HFFc6 (cell line): Measurements from ENCODE around the gene MYH10. TPM values are rescaled to one million over a fixed set of nuclear protein-coding genes. Genes with fewer than 3 reads are reported as not detected.

ENCODE experiments used
- DNase-seq: peaks from one replicate; pipeline ENCODE4 v3.0.0-alpha.2; 2018
- H3K27ac Mint-ChIP-seq: 2 replicates; pipeline ENCODE4 v1.8.0; 2020; ENCODE audit warnings: mild to moderate bottlenecking, mixed read lengths
- H3K27me3 Mint-ChIP-seq: 2 replicates; pipeline ENCODE4 v1.8.0; 2021; ENCODE audit warnings: mild to moderate bottlenecking, moderate library complexity, mixed read lengths; ENCODE audit not compliant: insufficient read depth
- H3K36me3 Mint-ChIP-seq: 2 replicates; pipeline ENCODE4 v1.8.0; 2021; ENCODE audit warnings: low read depth, mixed read lengths
- H3K4me1 Mint-ChIP-seq: 2 replicates; pipeline ENCODE4 v1.8.0; 2020; ENCODE audit warnings: low read depth, mixed read lengths
- H3K4me3 Mint-ChIP-seq: 2 replicates; pipeline ENCODE4 v1.8.0; 2020; ENCODE audit warnings: mild to moderate bottlenecking, moderate library complexity, mixed read lengths
- H3K9me3 Mint-ChIP-seq: 2 replicates; pipeline ENCODE4 v1.8.0; 2020; ENCODE audit warnings: mild to moderate bottlenecking, mixed read lengths
- total RNA-seq, 6 experiments: library from RNA; stranded (reverse); fragmentation: NEBNext Ultra II Directional; extraction: Animal tissue kit (Norgen Biotek cat#: 25700); gene quantifications; 2 replicates in 1 of 6; 3 replicates in 5 of 6; pipeline ENCODE4 v1.2.3, GENCODE V29; 2021
- TF ChIP-seq, protein P1 (sequence below): fragments of 200-600 bp; sonication (generic); IDR thresholded peaks from 2 replicates; pipeline ENCODE4 v1.5.0; 2021; ENCODE audit warnings: antibody characterized with exemption, mild to moderate bottlenecking

The MYH10 gene
- total RNA-seq, 6 experiments from 2014 or later, result 54.0 to 63.3 (median 58.3) TPM

GRCh38 chr17:8558144-8558543 is 72.4 kb downstream of the MYH10 start:
- Mint-ChIP-seq H3K4me3 (no peak overlapping the region), H3K27ac (no peak overlapping the region), H3K9me3 (no peaks in the 10 kb centered on the region), H3K36me3 (peaks cover 14% of the 10 kb centered on the region), H3K4me1 (peaks cover 44% of the 10 kb centered on the region), H3K27me3 (no peaks in the 10 kb centered on the region; the same call in 1 of the 2 replicates)
- no peak for DNase-seq
- TF ChIP-seq, protein P1, sequence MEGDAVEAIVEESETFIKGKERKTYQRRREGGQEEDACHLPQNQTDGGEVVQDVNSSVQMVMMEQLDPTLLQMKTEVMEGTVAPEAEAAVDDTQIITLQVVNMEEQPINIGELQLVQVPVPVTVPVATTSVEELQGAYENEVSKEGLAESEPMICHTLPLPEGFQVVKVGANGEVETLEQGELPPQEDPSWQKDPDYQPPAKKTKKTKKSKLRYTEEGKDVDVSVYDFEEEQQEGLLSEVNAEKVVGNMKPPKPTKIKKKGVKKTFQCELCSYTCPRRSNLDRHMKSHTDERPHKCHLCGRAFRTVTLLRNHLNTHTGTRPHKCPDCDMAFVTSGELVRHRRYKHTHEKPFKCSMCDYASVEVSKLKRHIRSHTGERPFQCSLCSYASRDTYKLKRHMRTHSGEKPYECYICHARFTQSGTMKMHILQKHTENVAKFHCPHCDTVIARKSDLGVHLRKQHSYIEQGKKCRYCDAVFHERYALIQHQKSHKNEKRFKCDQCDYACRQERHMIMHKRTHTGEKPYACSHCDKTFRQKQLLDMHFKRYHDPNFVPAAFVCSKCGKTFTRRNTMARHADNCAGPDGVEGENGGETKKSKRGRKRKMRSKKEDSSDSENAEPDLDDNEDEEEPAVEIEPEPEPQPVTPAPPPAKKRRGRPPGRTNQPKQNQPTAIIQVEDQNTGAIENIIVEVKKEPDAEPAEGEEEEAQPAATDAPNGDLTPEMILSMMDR, result no peak

DNA sequence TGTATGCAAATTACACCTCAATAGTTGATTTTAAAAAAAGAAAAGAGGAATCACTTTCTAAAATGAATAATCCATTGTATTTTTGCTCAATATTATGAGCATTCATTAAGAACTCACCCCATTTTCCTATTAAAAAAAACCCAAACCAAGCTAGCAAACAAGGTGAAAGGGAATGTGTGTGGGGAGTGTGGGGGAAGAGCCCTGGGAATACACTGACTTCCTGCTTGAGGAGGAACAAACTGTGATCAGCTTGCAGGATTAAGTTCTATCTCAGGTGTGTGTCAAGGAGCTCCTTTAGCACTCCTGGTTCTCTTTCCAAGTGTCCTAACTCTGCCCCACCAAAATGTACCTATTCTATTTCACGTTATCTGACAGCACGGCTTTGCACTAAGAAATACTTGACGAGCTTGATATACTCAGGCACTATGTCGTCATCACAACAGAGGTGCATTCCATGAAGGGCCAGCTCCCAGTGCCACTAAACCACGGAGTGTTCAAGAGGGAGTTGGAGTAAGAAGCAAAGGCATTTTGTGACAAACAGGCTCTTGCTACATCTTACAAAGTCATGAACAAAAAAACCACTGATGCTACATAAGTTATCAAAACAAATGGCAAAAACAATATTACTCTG is 73.2 kb downstream of the MYH10 start:
- Mint-ChIP-seq H3K9me3 (no peaks in the 10 kb centered on the region), H3K4me3 (no peak overlapping the region), H3K4me1 (peaks cover 48% of the 10 kb centered on the region), H3K27me3 (no peaks in the 10 kb centered on the region; the same call in 1 of the 2 replicates), H3K27ac (no peak overlapping the region; the same call in 1 of the 2 replicates), H3K36me3 (peaks cover 19% of the 10 kb centered on the region)
- no peak for DNase-seq
- TF ChIP-seq, protein P1, result no peak

- H3K4me3 Mint-ChIP-seq, result no peak overlapping the region
Observed at GRCh38 chr17:8556074-8556473, 74.5 kb downstream of the MYH10 start.

GRCh38 chr17:8555062-8555461 is 75.5 kb downstream of the MYH10 start:
- peaks cover 15% of the 10 kb centered on the region for H3K36me3 Mint-ChIP-seq
- DNase-seq, result no peak
- no peak overlapping the region for H3K27ac Mint-ChIP-seq
- TF ChIP-seq, protein P1, result no peak
- no peak overlapping the region for H3K4me3 Mint-ChIP-seq
- no peaks in the 10 kb centered on the region for H3K27me3 Mint-ChIP-seq
- peaks cover 51% of the 10 kb centered on the region for H3K4me1 Mint-ChIP-seq
- no peaks in the 10 kb centered on the region for H3K9me3 Mint-ChIP-seq

More at GRCh38 chr17:8556074-8556473, 74.5 kb downstream of the MYH10 start:
- no peaks in the 10 kb centered on the region for H3K27me3 Mint-ChIP-seq
- H3K27ac Mint-ChIP-seq, result no peak overlapping the region
- TF ChIP-seq, protein P1, result no peak
- no peaks in the 10 kb centered on the region for H3K9me3 Mint-ChIP-seq
- no peak for DNase-seq
- peaks cover 20% of the 10 kb centered on the region for H3K36me3 Mint-ChIP-seq
- peaks cover 51% of the 10 kb centered on the region for H3K4me1 Mint-ChIP-seq

DNA sequence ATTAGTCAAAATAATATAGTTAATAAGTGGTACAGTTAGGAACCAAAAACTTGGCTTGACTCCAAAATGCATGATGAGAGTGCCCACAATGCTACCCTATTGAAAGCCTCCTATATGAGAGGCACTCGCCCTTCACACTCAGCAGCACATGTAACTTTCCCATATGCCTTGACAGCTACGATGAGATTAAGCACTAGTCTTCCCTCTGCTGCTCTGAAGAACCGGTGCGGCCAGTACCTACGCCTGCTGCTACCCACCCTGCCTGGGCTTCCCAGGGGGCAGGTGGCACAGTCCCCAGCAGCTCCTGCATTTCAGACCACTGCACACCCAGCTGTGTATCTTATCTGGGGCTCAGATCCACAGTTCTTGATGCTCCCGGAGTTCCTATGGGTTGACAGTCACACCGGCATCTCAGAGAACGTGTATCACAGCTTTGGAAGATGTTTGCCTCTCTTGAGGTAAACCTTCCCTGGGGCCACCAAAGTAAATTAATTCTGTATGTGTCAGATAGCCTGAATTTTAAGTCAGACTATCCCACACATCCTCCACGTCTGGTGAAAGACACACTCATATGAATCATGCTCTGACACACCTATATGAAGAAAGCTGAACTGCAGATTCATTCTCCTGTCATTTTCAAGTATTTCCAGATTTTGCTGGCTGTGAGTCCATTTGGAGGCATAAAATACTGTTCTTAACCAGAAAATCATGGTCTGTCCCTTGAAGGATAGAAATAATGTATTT is 77.8 kb downstream of the MYH10 start:
- H3K4me1 Mint-ChIP-seq, result peaks cover 45% of the 10 kb centered on the region
- no peaks in the 10 kb centered on the region for H3K9me3 Mint-ChIP-seq
- H3K36me3 Mint-ChIP-seq, result peaks cover 15% of the 10 kb centered on the region
- TF ChIP-seq, protein P1, result no peak
- peak overlapping the region; percentile 61 for H3K27ac Mint-ChIP-seq
- H3K4me3 Mint-ChIP-seq, result no peak overlapping the region
- no peaks in the 10 kb centered on the region for H3K27me3 Mint-ChIP-seq
- peak; percentile 73 for DNase-seq
